BJ (cell line): ENCODE results near the gene HLA-DOA. TPM values are rescaled to one million over a fixed set of nuclear protein-coding genes. Genes with fewer than 3 reads are reported as not detected.

Experiments
- CTCF ChIA-PET: fragments of 350-600 bp; formaldehyde crosslinking; extraction: SDS; loops from one replicate; lab custom pipeline; 2021; ENCODE audit warnings: antibody characterized with exemption, inconsistent platforms; lab: Yijun Ruan, JAX
- POLR2A ChIA-PET: fragments of 300-600 bp; sonication (Branson Sonifier 250); formaldehyde crosslinking; extraction: SDS; loops from one replicate; lab custom pipeline; 2021; ENCODE audit warnings: antibody characterized with exemption; lab: Charles Lee
- DNase-seq: peaks from one replicate; pipeline ENCODE4 v3.0.0-alpha.2; 2011; ENCODE audit warnings: low read depth
- H3K27me3 ChIP-seq: 2 replicates; pipeline ENCODE4 v1.6.0; 2011; ENCODE audit warnings: low read length; ENCODE audit not compliant: control insufficient read depth, insufficient read depth
- H3K36me3 ChIP-seq: 2 replicates; pipeline ENCODE4 v1.5.1; 2011; ENCODE audit warnings: low read length; ENCODE audit not compliant: control insufficient read depth, insufficient read depth
- H3K4me3 ChIP-seq: 2 replicates; pipeline ENCODE4 v1.5.1; 2011; ENCODE audit warnings: low read depth, mild to moderate bottlenecking, control low read depth, low read length
- polyA plus RNA-seq: library from polyadenylated mRNA; depleted of rRNA; stranded (reverse); fragments of >200 nt; gene quantifications from 2 replicates; pipeline ENCODE4 v1.2.3, GENCODE V29; 2011
- TF ChIP-seq, protein P1 (sequence below): IDR thresholded peaks from 2 replicates; pipeline ENCODE4 v1.5.1; 2011; ENCODE audit warnings: low read depth, mild to moderate bottlenecking, control low read depth, inconsistent platforms, low read length, moderate library complexity; ENCODE audit not compliant: insufficient read depth

The HLA-DOA gene
- polyA plus RNA-seq, 1 experiment: not detected

DNA sequence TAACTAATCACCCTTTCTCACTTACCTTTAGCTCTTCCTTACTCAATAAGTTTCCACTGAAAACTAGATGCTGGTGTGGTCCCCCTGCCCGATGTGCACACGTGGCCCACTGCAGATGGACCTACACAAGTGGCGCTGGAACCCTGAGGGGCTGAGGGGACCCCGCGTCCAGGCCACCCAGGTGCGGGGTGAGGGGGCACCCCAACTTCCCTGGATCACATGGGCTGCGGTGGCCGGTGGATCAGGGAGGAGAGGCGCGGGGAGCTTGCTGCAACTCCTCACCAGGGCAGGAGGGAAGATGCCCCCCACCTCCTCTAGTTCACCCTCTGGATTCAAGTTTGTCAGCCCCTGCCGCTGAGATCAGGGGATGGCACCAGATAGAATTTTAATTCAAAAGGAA, 12.5 kb upstream of the HLA-DOA start:
- DNase-seq: no peak
- POLR2A ChIA-PET: no interaction called here
- TF ChIP-seq, protein P1, sequence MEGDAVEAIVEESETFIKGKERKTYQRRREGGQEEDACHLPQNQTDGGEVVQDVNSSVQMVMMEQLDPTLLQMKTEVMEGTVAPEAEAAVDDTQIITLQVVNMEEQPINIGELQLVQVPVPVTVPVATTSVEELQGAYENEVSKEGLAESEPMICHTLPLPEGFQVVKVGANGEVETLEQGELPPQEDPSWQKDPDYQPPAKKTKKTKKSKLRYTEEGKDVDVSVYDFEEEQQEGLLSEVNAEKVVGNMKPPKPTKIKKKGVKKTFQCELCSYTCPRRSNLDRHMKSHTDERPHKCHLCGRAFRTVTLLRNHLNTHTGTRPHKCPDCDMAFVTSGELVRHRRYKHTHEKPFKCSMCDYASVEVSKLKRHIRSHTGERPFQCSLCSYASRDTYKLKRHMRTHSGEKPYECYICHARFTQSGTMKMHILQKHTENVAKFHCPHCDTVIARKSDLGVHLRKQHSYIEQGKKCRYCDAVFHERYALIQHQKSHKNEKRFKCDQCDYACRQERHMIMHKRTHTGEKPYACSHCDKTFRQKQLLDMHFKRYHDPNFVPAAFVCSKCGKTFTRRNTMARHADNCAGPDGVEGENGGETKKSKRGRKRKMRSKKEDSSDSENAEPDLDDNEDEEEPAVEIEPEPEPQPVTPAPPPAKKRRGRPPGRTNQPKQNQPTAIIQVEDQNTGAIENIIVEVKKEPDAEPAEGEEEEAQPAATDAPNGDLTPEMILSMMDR: no peak
- CTCF ChIA-PET: no interaction called here
- no peaks in the 10 kb centered on the region for H3K36me3 ChIP-seq
- no peak overlapping the region for H3K4me3 ChIP-seq
- peaks cover 19% of the 10 kb centered on the region for H3K27me3 ChIP-seq

DNA sequence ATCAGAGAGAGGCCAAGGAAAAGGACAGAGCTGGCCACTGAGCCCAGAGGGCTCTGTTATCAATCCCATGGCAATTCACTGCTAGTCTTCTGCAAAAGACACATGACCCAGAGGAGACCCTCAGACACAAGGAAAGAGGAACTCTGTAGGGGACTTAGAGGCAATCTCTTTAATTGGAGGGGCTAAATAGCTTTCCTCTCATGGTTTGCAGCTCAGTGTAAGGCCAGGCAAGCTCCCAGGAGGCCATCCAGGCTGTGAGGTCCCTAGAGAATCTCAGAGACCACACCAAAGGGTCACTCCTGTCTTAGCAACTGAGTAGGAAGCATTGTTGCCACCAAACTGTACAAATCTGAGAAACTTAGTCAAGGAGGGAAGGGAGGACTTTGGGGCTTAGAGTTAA, 10.0 kb upstream of the HLA-DOA start:
- TF ChIP-seq, protein P1: no peak
- ChIA-PET CTCF (interaction anchor here (0.6 to 1.9 kb wide), 5 partner anchors 99 to 1305 kb away, joined by 3 to 13 read pairs (median 3); no protein-coding TSS in a partner anchor), POLR2A (interaction anchor here (0.6 kb wide), 1 partner anchor 17 kb away, joined by 9 read pairs; no protein-coding TSS in a partner anchor)
- Histone ChIP-seq H3K27me3 (peaks cover 23% of the 10 kb centered on the region), H3K36me3 (no peaks in the 10 kb centered on the region), H3K4me3 (no peak overlapping the region)
- DNase-seq: no peak

DNA sequence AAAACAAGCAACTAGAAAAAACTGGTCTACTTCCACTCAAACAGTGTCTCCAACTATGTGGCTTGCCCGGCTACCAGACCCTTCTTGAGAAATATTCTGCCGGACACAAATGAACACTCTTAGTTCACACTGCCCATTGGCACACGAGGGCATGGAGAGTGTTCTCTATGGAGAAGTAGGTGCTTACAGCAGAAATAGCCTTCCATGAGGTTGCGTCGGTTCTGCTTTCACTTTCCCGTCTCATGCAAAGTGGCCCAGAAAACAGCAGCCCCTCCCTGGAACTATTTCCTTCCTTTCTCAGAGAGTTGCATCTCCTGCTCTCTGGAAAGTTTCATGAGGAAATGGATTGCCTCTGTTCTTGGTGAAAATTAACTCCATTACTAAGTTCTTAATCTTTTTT, 9.5 kb upstream of the HLA-DOA start:
- H3K4me3 ChIP-seq: no peak overlapping the region
- POLR2A ChIA-PET: interaction anchor here (0.6 kb wide), 1 partner anchor 16 kb away, joined by 9 read pairs; no protein-coding TSS in a partner anchor
- H3K27me3 ChIP-seq: peaks cover 23% of the 10 kb centered on the region
- CTCF ChIA-PET: interaction anchor here (0.6 to 1.9 kb wide), 8 partner anchors 9 to 1305 kb away, joined by 3 to 13 read pairs (median 3); partner anchors contain the start of gene HLA-DOA
- DNase-seq: no peak
- TF ChIP-seq, protein P1: no peak
- H3K36me3 ChIP-seq: no peaks in the 10 kb centered on the region

DNA sequence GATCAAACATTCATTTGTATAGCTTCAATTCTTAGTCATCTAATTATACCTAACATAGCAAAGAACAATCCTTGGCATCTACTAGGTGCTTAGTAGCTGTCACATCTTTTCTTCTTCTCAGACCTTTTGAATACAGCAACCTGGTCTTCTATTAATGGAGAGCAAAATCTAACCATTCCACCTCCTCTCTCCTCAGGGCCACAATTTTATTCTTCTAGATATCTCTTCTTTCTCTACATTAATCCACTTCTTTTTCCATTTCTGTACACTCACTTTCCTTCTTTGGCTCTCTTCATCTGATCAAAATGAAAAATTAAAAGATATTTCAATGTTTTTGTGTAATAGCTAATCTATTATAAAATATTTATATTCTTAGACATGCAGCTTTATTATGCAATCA, 9.0 kb upstream of the HLA-DOA start:
- Histone ChIP-seq H3K36me3 (no peaks in the 10 kb centered on the region), H3K27me3 (peaks cover 27% of the 10 kb centered on the region), H3K4me3 (no peak overlapping the region)
- TF ChIP-seq, protein P1: no peak
- ChIA-PET CTCF (interaction anchor here (0.6 to 1.9 kb wide), 9 partner anchors 9 to 231 kb away, joined by 3 to 13 read pairs (median 3); partner anchors contain the start of gene HLA-DOA), POLR2A (no interaction called here)
- DNase-seq: no peak

DNA sequence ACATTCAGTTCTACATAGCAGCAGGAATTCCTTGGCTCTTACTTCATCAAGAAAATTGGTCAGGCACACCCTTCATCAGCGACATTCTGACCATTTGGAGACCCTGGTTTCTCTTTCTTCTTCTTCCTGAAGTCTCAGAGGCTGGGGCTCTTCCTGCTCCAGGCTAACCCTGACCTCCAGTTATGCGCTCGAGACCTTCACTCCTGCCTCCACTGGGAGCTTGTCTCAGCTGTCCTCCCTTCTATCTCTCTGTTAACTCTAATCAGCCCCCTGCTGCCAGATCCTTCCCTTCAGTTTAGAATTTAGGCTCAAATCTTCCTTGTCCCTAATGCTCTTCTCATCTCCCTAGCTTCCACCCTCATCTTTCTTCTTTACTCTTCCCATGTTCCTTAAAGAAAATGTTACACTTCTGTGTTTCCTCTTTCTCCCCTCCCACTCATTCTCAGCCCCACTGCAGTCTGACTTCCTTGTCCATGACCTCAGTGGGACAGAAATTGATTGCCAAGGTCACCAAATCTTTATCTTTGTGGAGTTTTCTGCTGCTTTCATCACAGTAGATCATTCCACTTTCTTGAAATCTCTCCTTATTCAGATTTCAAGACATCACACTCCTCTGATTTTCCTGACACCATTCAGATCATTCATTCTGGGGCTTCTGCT, 8.4 kb upstream of the HLA-DOA start:
- no peak for DNase-seq
- no peaks in the 10 kb centered on the region for H3K36me3 ChIP-seq
- ChIA-PET CTCF (interaction anchor here (0.6 to 1.9 kb wide), 8 partner anchors 8 to 232 kb away, joined by 3 to 13 read pairs (median 4); partner anchors contain the start of gene HLA-DOA), POLR2A (no interaction called here)
- TF ChIP-seq, protein P1: no peak
- H3K27me3 ChIP-seq: peaks cover 27% of the 10 kb centered on the region
- H3K4me3 ChIP-seq: no peak overlapping the region
